Spleen (tissue), 11 donors: ENCODE measurements around the gene NTN1. TPM values are rescaled to one million over a fixed set of nuclear protein-coding genes. Genes with fewer than 3 reads are reported as not detected.

Source experiments
- DNase-seq: peaks from one replicate; pipeline ENCODE4 v3.0.0-alpha.2; 2020
- H3K27ac ChIP-seq, 8 donors: fragments of 200-600 bp; sonication (generic) in 7 of 8; 1 replicate in 4 of 8; 2 replicates in 4 of 8; pipeline versions ENCODE4 v1.5.0 to v1.8.0; 2016 to 2021; ENCODE audit warnings: inconsistent platforms in 4 of 8, mild to moderate bottlenecking in 4 of 8, moderate library complexity in 1 of 8
- H3K27me3 ChIP-seq, 7 donors: fragments of 200-600 bp; sonication (generic) in 6 of 7; replicated peaks in 1 of 7; 1 replicate in 4 of 7; 2 replicates in 3 of 7; pipeline versions ENCODE4 v1.5.0 to v1.8.0; 2016 to 2021; ENCODE audit warnings: inconsistent platforms in 3 of 7, mild to moderate bottlenecking in 1 of 7
- H3K36me3 ChIP-seq, 6 donors: fragments of 200-600 bp; sonication (generic) in 5 of 6; 1 replicate in 4 of 6; 2 replicates in 2 of 6; pipeline versions ENCODE4 v1.5.0 to v1.8.0; 2016 to 2021; ENCODE audit warnings: inconsistent platforms in 2 of 6
- H3K4me1 ChIP-seq, 6 donors: fragments of 200-600 bp; sonication (generic) in 5 of 6; 1 replicate in 3 of 6; 2 replicates in 3 of 6; pipeline versions ENCODE4 v1.5.0 to v1.8.0; 2016 to 2021; ENCODE audit warnings: inconsistent platforms in 3 of 6
- H3K4me3 ChIP-seq, 8 donors: fragments of 200-600 bp; sonication (generic) in 7 of 8; 1 replicate in 4 of 8; 2 replicates in 4 of 8; pipeline versions ENCODE4 v1.5.0 to v1.8.0; 2016 to 2021; ENCODE audit warnings: inconsistent platforms in 4 of 8, mild to moderate bottlenecking in 4 of 8, moderate library complexity in 2 of 8
- H3K9me3 ChIP-seq, 8 donors: fragments of 200-600 bp; sonication (generic) in 7 of 8; 1 replicate in 4 of 8; 2 replicates in 4 of 8; pipeline versions ENCODE4 v1.5.0 to v1.8.0; 2016 to 2021; ENCODE audit warnings: inconsistent platforms in 4 of 8
- POLR2A ChIP-seq, 3 donors: fragments of 450-650 bp; IDR thresholded peaks; one replicate each; pipeline ENCODE4 v1.5.1; 2017; ENCODE audit warnings: antibody characterized with exemption in 3 of 3, mild to moderate bottlenecking in 1 of 3
- POLR2AphosphoS5 ChIP-seq, 3 donors: sonication (generic); formaldehyde crosslinking; IDR thresholded peaks; one replicate each; pipeline ENCODE4 v1.5.1; 2017; ENCODE audit warnings: antibody characterized with exemption in 3 of 3
- WGBS, 5 donors: extraction: QIAGEN DNeasy Blood & Tissue Kit in 3 of 5; methylation state at CpG; one replicate each; pipeline versions ENCODE4 v1.1.5 to v1.1.7; 2013 to 2018; 5-methylcytosine and 5-hydroxymethylcytosine counted together
- intact Hi-C: fragments of 100-400 bp; cut with DNase I; formaldehyde crosslinking; loops from one replicate; pipeline ENCODE4 v1.15.0; 2023; ENCODE audit warnings: low total_unique reads
- polyA plus RNA-seq, 3 donors: library from polyadenylated mRNA; stranded (reverse); fragments of 200-250 nt; gene quantifications; one replicate each; pipeline ENCODE4 v1.2.1, GENCODE V29; 2013
- total RNA-seq, 7 donors: library from RNA; depleted of rRNA in 3 of 7; stranded (reverse); fragments of >200 nt in 3 of 7; fragmentation: NEBNext Ultra II Directional in 4 of 7; extraction: Animal tissue kit (Norgen Biotek cat#: 25700) in 4 of 7; gene quantifications; one replicate each; pipeline versions ENCODE4 v1.1.0 to v1.2.1, GENCODE V29; 2016 to 2021
- TF ChIP-seq, protein P1 (sequence below), 11 experiments: fragments of 200-600 bp in 7 of 11; fragments of 450-650 bp in 4 of 11; sonication (generic) in 4 of 11; IDR thresholded peaks in 8 of 11; conservative IDR thresholded peaks in 3 of 11; 1 replicate in 7 of 11; 2 replicates in 4 of 11; pipeline versions ENCODE4 v1.4.0 to v1.8.0; 2016 to 2021; ENCODE audit warnings: antibody characterized with exemption in 11 of 11, inconsistent platforms in 4 of 11, mild to moderate bottlenecking in 1 of 11
- donor health status: healthy with polysubstance abuse.
- donor health status: DM: no; HTN: no; CAD: no; lungs with moderate emphysema.
- donor health status: DM: no; HTN: no; CAD: no.
- donor health status: Bipolar disorder and iron deficiency.
- donor health status: healthy.
- donor health status: DM: no; HTN: no; CAD: no.
- donor health status: DM: yes; HTN: yes; CAD: no.

NTN1 gene
- total and polyA plus RNA-seq, 10 donors: 0.07 to 0.43 (median 0.23) TPM; not detected in 2

DNA sequence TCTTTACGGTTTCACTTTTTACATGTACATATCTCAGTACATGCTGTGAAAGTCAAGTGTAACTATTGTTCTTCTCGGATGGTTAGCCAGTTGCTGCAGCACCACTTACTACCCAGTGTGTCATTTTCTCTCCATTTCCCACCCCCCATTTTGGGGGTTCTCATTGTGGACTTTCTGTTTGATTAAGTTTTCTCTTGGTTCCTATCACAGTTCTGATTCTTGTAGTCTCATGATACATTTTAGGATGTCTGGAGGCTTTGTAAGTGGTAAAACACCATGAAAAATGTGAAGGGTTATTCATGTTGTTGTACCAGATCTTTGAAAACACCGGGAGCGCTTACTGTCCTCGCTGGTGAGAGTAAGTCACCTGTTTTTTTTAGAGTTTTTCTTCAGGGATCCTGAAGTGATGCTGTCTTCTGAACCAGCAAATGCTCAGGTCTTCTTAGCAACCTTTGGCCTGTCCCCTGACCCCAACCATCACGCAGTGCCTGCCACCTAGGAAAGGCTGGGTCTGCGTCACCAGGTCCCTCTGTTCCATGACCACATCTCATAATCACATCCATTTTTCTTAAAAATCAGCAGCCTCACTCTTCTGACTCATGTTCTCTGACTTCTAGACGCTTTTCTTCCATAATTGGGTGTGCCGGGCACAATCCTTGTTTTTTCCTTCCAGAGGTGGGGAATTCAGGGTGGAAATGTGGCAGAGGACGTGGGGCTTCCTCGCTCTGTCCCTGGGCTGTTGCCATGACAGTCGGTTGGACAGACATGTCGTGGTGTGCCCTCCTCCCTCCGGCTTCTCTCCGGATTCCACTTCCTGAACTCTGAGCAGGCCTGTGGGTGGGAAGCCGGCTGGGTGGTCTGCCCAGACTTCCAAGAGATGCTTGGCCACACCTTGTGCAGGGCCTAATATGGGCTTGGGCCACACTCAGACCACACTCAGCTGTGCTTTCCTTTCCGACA lies 102.6 kb downstream of the NTN1 start:
- H3K9me3 ChIP-seq: peaks cover 0 to 5% (median 2%) of the 10 kb centered on the region in 8 donors
- H3K4me3 ChIP-seq: no peak overlapping the region
- intact Hi-C loops: no loop called here
- H3K36me3 ChIP-seq: no peaks in the 10 kb centered on the region
- H3K27ac ChIP-seq: no peak overlapping the region
- no peaks in the 10 kb centered on the region for H3K4me1 ChIP-seq
- DNase-seq: no peak
- 63 to 84% (median 75%) methylated on average over 17 of the region's 17 CpGs for WGBS, 5 donors
- TF ChIP-seq, protein P1, sequence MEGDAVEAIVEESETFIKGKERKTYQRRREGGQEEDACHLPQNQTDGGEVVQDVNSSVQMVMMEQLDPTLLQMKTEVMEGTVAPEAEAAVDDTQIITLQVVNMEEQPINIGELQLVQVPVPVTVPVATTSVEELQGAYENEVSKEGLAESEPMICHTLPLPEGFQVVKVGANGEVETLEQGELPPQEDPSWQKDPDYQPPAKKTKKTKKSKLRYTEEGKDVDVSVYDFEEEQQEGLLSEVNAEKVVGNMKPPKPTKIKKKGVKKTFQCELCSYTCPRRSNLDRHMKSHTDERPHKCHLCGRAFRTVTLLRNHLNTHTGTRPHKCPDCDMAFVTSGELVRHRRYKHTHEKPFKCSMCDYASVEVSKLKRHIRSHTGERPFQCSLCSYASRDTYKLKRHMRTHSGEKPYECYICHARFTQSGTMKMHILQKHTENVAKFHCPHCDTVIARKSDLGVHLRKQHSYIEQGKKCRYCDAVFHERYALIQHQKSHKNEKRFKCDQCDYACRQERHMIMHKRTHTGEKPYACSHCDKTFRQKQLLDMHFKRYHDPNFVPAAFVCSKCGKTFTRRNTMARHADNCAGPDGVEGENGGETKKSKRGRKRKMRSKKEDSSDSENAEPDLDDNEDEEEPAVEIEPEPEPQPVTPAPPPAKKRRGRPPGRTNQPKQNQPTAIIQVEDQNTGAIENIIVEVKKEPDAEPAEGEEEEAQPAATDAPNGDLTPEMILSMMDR (IDR thresholded peaks at IDR 0.05 in 8 of 11, conservative IDR thresholded peaks at IDR 0.05 in 3 of 11): no peak
- no peak for TF ChIP-seq POLR2A (IDR thresholded peaks at IDR 0.05)
- TF ChIP-seq POLR2AphosphoS5 (IDR thresholded peaks at IDR 0.05): no peak
- peaks cover 0 to 31% (median 0%) of the 10 kb centered on the region in 7 donors for H3K27me3 ChIP-seq

DNA sequence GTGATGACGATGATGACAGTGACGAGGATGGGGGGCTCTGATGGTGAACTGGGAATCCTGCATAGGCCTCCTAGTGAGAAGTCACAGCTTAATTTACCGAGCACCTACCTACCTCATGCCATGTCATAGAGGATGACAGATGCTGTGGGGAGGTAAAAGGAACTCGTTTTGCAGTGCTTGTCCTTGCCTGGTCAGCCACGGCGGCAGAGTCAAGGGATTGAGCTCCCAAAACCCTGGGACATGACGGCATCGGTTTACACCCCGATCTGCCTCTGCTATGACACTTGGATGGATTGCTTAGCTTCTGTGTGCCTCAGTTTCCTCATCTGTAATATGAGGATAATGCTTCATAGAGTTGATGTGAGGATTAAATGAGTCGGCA lies 103.2 kb downstream of the NTN1 start:
- Histone ChIP-seq H3K27ac (no peak overlapping the region), H3K4me3 (no peak overlapping the region), H3K4me1 (no peaks in the 10 kb centered on the region), H3K9me3 (no peaks in the 10 kb centered on the region), H3K36me3 (no peaks in the 10 kb centered on the region), H3K27me3 (peaks cover 0 to 28% (median 0%) of the 10 kb centered on the region in 7 donors)
- intact Hi-C loops: no loop called here
- DNase-seq: no peak
- WGBS, 5 donors: 82 to 94% (median 89%) methylated on average over 7 to 10 of the region's 10 CpGs
- TF ChIP-seq POLR2AphosphoS5 (IDR thresholded peaks at IDR 0.05) (no peak), POLR2A (IDR thresholded peaks at IDR 0.05) (no peak)
- TF ChIP-seq, protein P1 (IDR thresholded peaks at IDR 0.05 in 8 of 11, conservative IDR thresholded peaks at IDR 0.05 in 3 of 11): no peak

DNA sequence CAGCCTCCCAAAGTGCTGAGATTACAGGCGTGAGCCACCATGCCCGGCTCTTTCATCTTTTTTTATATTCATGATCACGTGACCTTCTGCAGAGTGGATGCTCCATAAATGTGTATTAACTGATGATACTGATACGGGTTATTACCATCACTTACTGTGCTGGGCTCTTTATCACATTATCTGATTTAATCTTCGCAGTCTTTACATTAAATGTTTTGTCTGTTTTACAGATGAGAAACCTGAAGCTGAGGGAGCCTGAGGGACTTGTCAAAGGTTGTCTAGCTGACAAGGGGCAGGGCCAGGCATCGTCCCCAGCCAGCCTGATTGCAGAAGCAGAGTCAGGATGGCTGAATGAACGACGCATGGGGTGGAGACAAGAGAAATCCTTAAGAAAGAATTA lies 104.4 kb downstream of the NTN1 start:
- intact Hi-C loops: no loop called here
- Histone ChIP-seq H3K36me3 (no peaks in the 10 kb centered on the region), H3K4me3 (no peak overlapping the region), H3K4me1 (no peaks in the 10 kb centered on the region), H3K9me3 (no peaks in the 10 kb centered on the region), H3K27ac (no peak overlapping the region), H3K27me3 (peaks cover 0 to 22% (median 0%) of the 10 kb centered on the region in 7 donors)
- TF ChIP-seq POLR2A (IDR thresholded peaks at IDR 0.05) (no peak), POLR2AphosphoS5 (IDR thresholded peaks at IDR 0.05) (no peak)
- TF ChIP-seq, protein P1 (IDR thresholded peaks at IDR 0.05 in 8 of 11, conservative IDR thresholded peaks at IDR 0.05 in 3 of 11): no peak
- DNase-seq: no peak
- 85 to 93% (median 90%) methylated on average over 8 of the region's 8 CpGs for whole genome bisulfite sequencing, 5 donors

DNA sequence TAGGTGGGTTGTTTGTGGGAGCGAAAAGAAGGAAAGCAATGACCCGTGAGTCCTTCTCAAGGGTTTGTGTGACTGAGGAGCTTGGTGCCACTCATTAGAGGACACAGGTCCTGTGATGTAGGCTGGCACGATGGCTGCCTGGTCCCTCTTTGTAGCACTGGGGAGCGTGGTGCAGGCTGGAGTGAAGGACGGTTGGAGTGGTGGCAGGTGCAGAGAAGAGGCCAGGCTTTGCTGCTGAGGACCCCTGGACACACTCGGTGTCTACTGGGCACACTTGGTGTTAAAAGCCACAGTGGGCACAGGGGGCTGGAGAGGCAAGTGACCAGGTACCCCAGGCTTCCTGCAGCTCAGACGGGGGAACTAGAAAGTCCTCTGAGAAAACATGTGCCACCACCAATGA lies 106.0 kb downstream of the NTN1 start:
- intact Hi-C loops: no loop called here
- no peak for TF ChIP-seq POLR2AphosphoS5 (IDR thresholded peaks at IDR 0.05)
- no peak for TF ChIP-seq POLR2A (IDR thresholded peaks at IDR 0.05)
- TF ChIP-seq, protein P1 (IDR thresholded peaks at IDR 0.05 in 8 of 11, conservative IDR thresholded peaks at IDR 0.05 in 3 of 11): no peak
- WGBS, 5 donors: 85 to 95% (median 90%) methylated on average over 7 of the region's 7 CpGs
- Histone ChIP-seq H3K36me3 (no peaks in the 10 kb centered on the region), H3K4me3 (no peak overlapping the region), H3K4me1 (no peaks in the 10 kb centered on the region), H3K9me3 (no peaks in the 10 kb centered on the region), H3K27me3 (peaks cover 0 to 8% (median 0%) of the 10 kb centered on the region in 7 donors), H3K27ac (no peak overlapping the region)
- peak; percentile 51 for DNase-seq
